Loucy (cell line): Measurements from ENCODE around the gene MUC6.

ENCODE experiments used
- H2AFZ ChIP-seq: fragments of 200-600 bp; sonication (generic); 2 replicates; pipeline ENCODE4 v1.6.0; 2016; ENCODE audit warnings: antibody characterized with exemption, mild to moderate bottlenecking, low read length, moderate library complexity
- H3F3A ChIP-seq: fragments of 200-600 bp; 2 replicates; pipeline ENCODE4 v1.6.0; 2016; ENCODE audit warnings: antibody characterized with exemption, low read depth, mild to moderate bottlenecking
- H3K27me3 ChIP-seq: fragments of 200-600 bp; sonication (generic); 2 replicates; pipeline ENCODE4 v1.6.1; 2014; ENCODE audit warnings: low read length, mild to moderate bottlenecking; ENCODE audit not compliant: insufficient read depth, poor library complexity, severe bottlenecking
- H3K36me3 ChIP-seq: fragments of 200-600 bp; sonication (generic); 2 replicates; pipeline ENCODE4 v1.6.1; 2016; ENCODE audit warnings: low read length; ENCODE audit not compliant: insufficient read depth
- H3K4me1 ChIP-seq: fragments of 200-600 bp; sonication (generic); 2 replicates; pipeline ENCODE4 v1.5.1; 2014; ENCODE audit warnings: low read length, mild to moderate bottlenecking; ENCODE audit not compliant: insufficient read depth, poor library complexity, severe bottlenecking
- H3K4me2 ChIP-seq: fragments of 200-600 bp; sonication (generic); 2 replicates; pipeline ENCODE4 v1.6.0; 2014; ENCODE audit warnings: antibody characterized with exemption, low read length, low read depth, mild to moderate bottlenecking; ENCODE audit not compliant: poor library complexity, severe bottlenecking
- H3K4me3 ChIP-seq: fragments of 200-600 bp; sonication (generic); 2 replicates; pipeline ENCODE4 v1.5.1; 2014; ENCODE audit warnings: low read length, mild to moderate bottlenecking, mixed read lengths; ENCODE audit not compliant: poor library complexity, severe bottlenecking
- H3K79me2 ChIP-seq: fragments of 200-600 bp; sonication (generic); 2 replicates; pipeline ENCODE4 v1.6.1; 2014; ENCODE audit warnings: low read length; ENCODE audit not compliant: insufficient read depth
- H3K9ac ChIP-seq: fragments of 200-600 bp; sonication (generic); 2 replicates; pipeline ENCODE4 v1.6.0; 2014; ENCODE audit warnings: mild to moderate bottlenecking, low read depth, low read length, moderate library complexity; ENCODE audit not compliant: poor library complexity, severe bottlenecking
- H3K9me2 ChIP-seq: fragments of 200-600 bp; sonication (generic); replicated peaks from 2 replicates; pipeline ENCODE4 v1.6.1; 2016; ENCODE audit warnings: low read depth, low read length, mixed read lengths
- H3K9me3 ChIP-seq: fragments of 200-600 bp; sonication (generic); 2 replicates; pipeline ENCODE4 v1.6.1; 2014; ENCODE audit warnings: mild to moderate bottlenecking, antibody characterized with exemption, low read length, low read depth; ENCODE audit not compliant: insufficient read depth
- H4K20me1 ChIP-seq: fragments of 200-600 bp; sonication (generic); 2 replicates; pipeline ENCODE4 v1.6.0; 2014; ENCODE audit warnings: antibody characterized with exemption, low read length, mild to moderate bottlenecking; ENCODE audit not compliant: insufficient read depth, poor library complexity, severe bottlenecking
- CTCF ChIP-seq: fragments of 200-600 bp; sonication (generic); conservative IDR thresholded peaks from 2 replicates; pipeline ENCODE4 v1.5.1; 2014; ENCODE audit warnings: mild to moderate bottlenecking, antibody characterized with exemption, low read length
- EZH2phosphoT487 ChIP-seq: fragments of 200-600 bp; IDR thresholded peaks from 2 replicates; pipeline ENCODE4 v1.6.1; 2018; ENCODE audit warnings: antibody characterized with exemption, mild to moderate bottlenecking, moderate library complexity, borderline replicate concordance

Gene MUC6

DNA sequence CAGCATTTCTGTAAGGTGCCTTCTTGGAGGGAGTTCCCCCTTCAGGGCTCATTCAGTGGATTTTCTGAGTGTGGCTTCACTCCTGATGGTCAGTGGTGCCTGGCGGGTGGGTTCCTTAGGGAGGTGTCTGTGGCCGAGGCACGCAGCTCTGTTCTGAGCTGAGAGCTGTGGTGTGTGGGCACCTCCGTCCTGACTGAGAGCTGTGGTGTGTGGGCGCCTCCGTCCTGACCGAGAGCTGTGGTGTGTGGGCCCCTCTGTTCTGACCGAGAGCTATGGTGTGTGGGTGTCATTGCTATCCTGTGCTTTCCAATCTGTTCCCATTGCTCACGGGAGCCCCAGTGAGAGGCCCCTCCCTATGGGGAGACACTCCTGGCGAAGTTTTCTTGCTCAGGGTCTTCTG, 39.8 kb downstream of the MUC6 start:
- Histone ChIP-seq H3F3A (no peaks in the 10 kb centered on the region), H2AFZ (no peak overlapping the region), H4K20me1 (peaks cover 4% of the 10 kb centered on the region), H3K79me2 (no peaks in the 10 kb centered on the region), H3K4me2 (no peak overlapping the region), H3K4me3 (no peak overlapping the region), H3K27me3 (no peaks in the 10 kb centered on the region), H3K9me2 (no peaks in the 10 kb centered on the region), H3K9ac (no peak overlapping the region), H3K9me3 (no peaks in the 10 kb centered on the region), H3K36me3 (peaks cover 59% of the 10 kb centered on the region; the same call in 1 of the 2 replicates), H3K4me1 (no peaks in the 10 kb centered on the region)
- no peak for TF ChIP-seq EZH2phosphoT487
- no peak for TF ChIP-seq CTCF

GRCh38 chr11:995752-996420, 40.6 kb downstream of the MUC6 start:
- Histone ChIP-seq H3K79me2 (no peaks in the 10 kb centered on the region), H3K4me3 (no peak overlapping the region), H3K9ac (no peak overlapping the region), H3K36me3 (peaks cover 51% of the 10 kb centered on the region; the same call in 1 of the 2 replicates), H3K4me2 (no peak overlapping the region), H3K9me3 (no peaks in the 10 kb centered on the region), H2AFZ (no peak overlapping the region), H3K4me1 (no peaks in the 10 kb centered on the region), H4K20me1 (peaks cover 4% of the 10 kb centered on the region), H3K9me2 (no peaks in the 10 kb centered on the region), H3K27me3 (no peaks in the 10 kb centered on the region), H3F3A (no peaks in the 10 kb centered on the region)
- TF ChIP-seq CTCF (no peak), EZH2phosphoT487 (no peak)

DNA sequence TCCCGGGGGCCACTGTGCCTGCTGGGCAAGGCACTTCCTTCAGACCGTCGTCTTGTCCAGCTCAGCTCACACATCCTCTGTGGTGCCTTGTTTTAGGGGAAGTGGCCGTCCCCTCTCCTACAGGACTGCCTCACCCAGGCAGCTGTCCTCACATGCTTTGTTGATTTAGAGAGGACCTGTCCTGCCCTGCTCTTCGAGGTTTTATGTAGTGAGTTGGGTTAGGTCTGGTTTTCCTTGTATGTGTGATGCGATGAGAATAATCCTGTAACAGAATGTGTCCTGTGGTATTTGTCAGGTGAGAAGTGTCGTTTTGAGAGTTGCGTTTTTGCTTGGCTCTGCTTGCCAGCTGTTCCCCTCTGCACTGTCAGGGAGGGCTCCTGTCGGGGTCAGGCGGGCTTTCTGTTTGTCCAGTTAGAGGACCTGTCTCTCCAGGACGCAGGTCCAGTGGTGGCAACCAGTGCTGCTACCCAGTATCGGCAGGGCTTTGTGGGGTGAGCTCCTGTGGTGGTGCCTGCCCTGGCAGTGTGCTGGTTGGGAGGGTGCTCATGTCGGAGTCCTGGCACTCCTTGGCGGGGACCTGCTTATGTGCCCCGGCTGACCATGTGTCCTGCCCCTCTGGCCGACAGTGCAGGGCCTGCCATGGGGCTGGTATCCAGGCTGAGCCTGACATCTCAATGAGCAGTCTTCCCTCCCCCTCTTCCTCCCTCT, 41.3 kb downstream of the MUC6 start:
- H3K79me2 ChIP-seq = no peaks in the 10 kb centered on the region
- H3K9me3 ChIP-seq = no peaks in the 10 kb centered on the region
- H4K20me1 ChIP-seq = peaks cover 4% of the 10 kb centered on the region
- no peaks in the 10 kb centered on the region for H3K27me3 ChIP-seq
- TF ChIP-seq EZH2phosphoT487 (no peak), CTCF (no peak)
- H3K9me2 ChIP-seq = no peaks in the 10 kb centered on the region
- H3K4me2 ChIP-seq = no peak overlapping the region
- no peaks in the 10 kb centered on the region for H3K4me1 ChIP-seq
- H3K9ac ChIP-seq = no peak overlapping the region
- no peak overlapping the region for H3K4me3 ChIP-seq
- peaks cover 48% of the 10 kb centered on the region; the same call in 1 of the 2 replicates for H3K36me3 ChIP-seq
- H3F3A ChIP-seq = no peaks in the 10 kb centered on the region
- H2AFZ ChIP-seq = no peak overlapping the region
